GM12878 (cell line): ENCODE measurements around the gene SMARCD1. TPM values are rescaled to one million over a fixed set of nuclear protein-coding genes. Genes with fewer than 3 reads are reported as not detected.

Experiments used
- ATAC-seq: fragments of 200-7000 bp; cut with Tn5 transposase; 3 replicates; pipeline ENCODE4 v1.9.1; 2020; ENCODE audit warnings: mild to moderate bottlenecking, moderate library complexity
- BruUV-seq: library from RNA; stranded (reverse); fragments of 400-500 nt; replicated peaks from 2 replicates; lab custom pipeline; 2021; lab: Mats Ljungman, UMichigan
- CTCF ChIA-PET: fragments of 300-600 bp; sonication (Branson Sonifier 250); formaldehyde crosslinking; extraction: SDS; loops from one replicate; lab custom pipeline; 2021; ENCODE audit warnings: inconsistent platforms; lab: Yijun Ruan, JAX
- POLR2A ChIA-PET: fragments of 350-600 bp; formaldehyde crosslinking; extraction: SDS; loops from one replicate; lab custom pipeline; 2021; ENCODE audit warnings: inconsistent platforms; lab: Charles Lee
- RAD21 ChIA-PET: fragments of 300-600 bp; sonication (Branson Sonifier 250); formaldehyde crosslinking; loops from one replicate; lab custom pipeline; 2023; ENCODE audit warnings: antibody characterized with exemption; ENCODE audit not compliant: unreplicated experiment; lab: Charles Lee
- SMC1A ChIA-PET: fragments of 300-600 bp; sonication (Branson Sonifier 250); formaldehyde crosslinking; loops from one replicate; lab custom pipeline; 2023; ENCODE audit not compliant: unreplicated experiment, uncharacterized antibody; lab: Charles Lee
- DNase-seq: peaks from one replicate; pipeline ENCODE4 v3.0.0-alpha.2; 2011; ENCODE audit warnings: low read depth, low spot score
- FAIRE-seq: peaks from 3 replicates; lab custom pipeline; 2011; peaks lifted over from hg19 to GRCh38; lab: Jason Lieb, UNC
- H2AFZ ChIP-seq: 2 replicates; pipeline ENCODE4 v1.6.0; 2011; ENCODE audit warnings: low read depth, low read length, control low read depth; ENCODE audit not compliant: control insufficient read depth
- H3K27ac ChIP-seq: 2 replicates; pipeline ENCODE4 v1.5.1; 2011; ENCODE audit warnings: control low read depth; ENCODE audit not compliant: control insufficient read depth, insufficient read depth
- H3K27me3 ChIP-seq, 2 experiments: replicated peaks in 1 of 2; 2 replicates each; pipeline versions ENCODE4 v1.6.0 to v1.6.1; 2011; ENCODE audit warnings: low read length in 1 of 2; ENCODE audit not compliant: control insufficient read depth in 2 of 2, insufficient read depth in 2 of 2
- H3K36me3 ChIP-seq, 2 experiments: 2 replicates each; pipeline ENCODE4 v1.5.1; 2011; ENCODE audit warnings: low read length in 1 of 2; ENCODE audit not compliant: control insufficient read depth in 2 of 2, insufficient read depth in 2 of 2
- H3K4me1 ChIP-seq: 2 replicates; pipeline ENCODE4 v1.6.1; 2011; ENCODE audit warnings: mild to moderate bottlenecking, low read length, moderate library complexity, mixed read lengths; ENCODE audit not compliant: control insufficient read depth, insufficient read depth
- H3K4me2 ChIP-seq: 2 replicates; pipeline ENCODE4 v1.6.0; 2011; ENCODE audit warnings: control low read depth; ENCODE audit not compliant: control insufficient read depth, insufficient read depth
- H3K4me3 ChIP-seq: fragments of 200-600 bp; sonication (generic); 2 replicates; pipeline ENCODE4 v1.5.1; 2016
- H3K79me2 ChIP-seq: 2 replicates; pipeline ENCODE4 v1.6.0; 2011; ENCODE audit warnings: low read length; ENCODE audit not compliant: control insufficient read depth, insufficient read depth
- H3K9ac ChIP-seq: 2 replicates; pipeline ENCODE4 v1.8.0; 2011; ENCODE audit warnings: low read length, control low read depth, mixed read lengths; ENCODE audit not compliant: control insufficient read depth, insufficient read depth
- H3K9me3 ChIP-seq: replicated peaks from 3 replicates; pipeline ENCODE4 v1.5.1; 2011; ENCODE audit warnings: mild to moderate bottlenecking, low read length; ENCODE audit not compliant: control insufficient read depth, insufficient read depth
- H4K20me1 ChIP-seq: 2 replicates; pipeline ENCODE4 v1.6.0; 2011; ENCODE audit not compliant: control insufficient read depth, insufficient read depth
- CHD2 ChIP-seq: IDR thresholded peaks from 2 replicates; pipeline ENCODE4 v1.6.1; 2011; ENCODE audit warnings: low read depth, low read length, improper control_type of control experiment, borderline replicate concordance
- CREM ChIP-seq: IDR thresholded peaks from 2 replicates; pipeline ENCODE4 v1.6.1; 2014; ENCODE audit warnings: antibody characterized with exemption, low read depth
- E2F4 ChIP-seq: IDR thresholded peaks from 2 replicates; pipeline ENCODE4 v1.6.1; 2012; ENCODE audit warnings: low read depth, low read length, improper control_type of control experiment
- MEF2A ChIP-seq: IDR thresholded peaks from 2 replicates; pipeline ENCODE4 v1.6.1; 2011; ENCODE audit warnings: low read depth, mild to moderate bottlenecking, low read length, moderate library complexity; ENCODE audit not compliant: insufficient read depth
- NR2C1 ChIP-seq: fragments of 450-650 bp; IDR thresholded peaks from 2 replicates; pipeline ENCODE4 v1.6.1; 2017; ENCODE audit warnings: antibody characterized with exemption, mild to moderate bottlenecking, moderate library complexity
- REST ChIP-seq: IDR thresholded peaks from 2 replicates; pipeline ENCODE4 v1.6.1; 2012; ENCODE audit warnings: mild to moderate bottlenecking, low read depth, low read length
- SMAD1 ChIP-seq: fragments of 450-650 bp; IDR thresholded peaks from 2 replicates; pipeline ENCODE4 v1.6.1; 2018; ENCODE audit warnings: mild to moderate bottlenecking, low read depth; ENCODE audit not compliant: partially characterized antibody
- STAT3 ChIP-seq: IDR thresholded peaks from 2 replicates; pipeline ENCODE4 v1.6.1; 2011; ENCODE audit warnings: low read depth, low read length, improper control_type of control experiment
- TCF3 ChIP-seq: IDR thresholded peaks from 2 replicates; pipeline ENCODE4 v1.6.1; 2012; ENCODE audit warnings: low read depth, mild to moderate bottlenecking, low read length, borderline replicate concordance; ENCODE audit not compliant: insufficient read depth
- WRNIP1 ChIP-seq: IDR thresholded peaks from 2 replicates; pipeline ENCODE4 v1.6.1; 2011; ENCODE audit warnings: low read depth, low read length, improper control_type of control experiment, borderline replicate concordance
- ZBED1 ChIP-seq: IDR thresholded peaks from 2 replicates; pipeline ENCODE4 v1.6.1; 2016; ENCODE audit warnings: borderline replicate concordance
- ZNF217 ChIP-seq: fragments of 450-650 bp; IDR thresholded peaks from 2 replicates; pipeline ENCODE4 v1.6.1; 2017; ENCODE audit warnings: antibody characterized with exemption, mild to moderate bottlenecking
- ZNF274 ChIP-seq: IDR thresholded peaks from one replicate; pipeline ENCODE4 v1.8.0; 2011; ENCODE audit not compliant: insufficient read length, insufficient read depth
- WGBS: methylation state at CpG from one replicate; pipeline ENCODE4 v1.1.6; 2016; ENCODE audit warnings: low lambda C conversion rate; ENCODE audit not compliant: insufficient replicate concordance, insufficient coverage; ENCODE audit errors: missing lambda C conversion rate; 5-methylcytosine and 5-hydroxymethylcytosine counted together
- in situ Hi-C: fragments of 300-500 bp; cut with MboI; formaldehyde crosslinking; loops from 9 replicates; pipeline ENCODE4 v1.14.3; 2018; ENCODE audit warnings: mixed read lengths
- intact Hi-C: fragments of 100-400 bp; cut with micrococcal nuclease; formaldehyde crosslinking; loops from one replicate; pipeline ENCODE4 v1.14.2; 2022; ENCODE audit not compliant: unreplicated experiment
- polyA plus RNA-seq, 11 experiments: library from polyadenylated mRNA; depleted of rRNA in 4 of 11; unstranded in 6 of 11; stranded (reverse) in 5 of 11; fragments of >200 nt; fragmentation: Nextera tagmentation in 4 of 11; fragmentation: Illumina TruSeq in 1 of 11; extraction: Ambion mirVana in 4 of 11; extraction: Trizol in 1 of 11; gene quantifications; 1 replicate in 1 of 11; 2 replicates in 10 of 11; pipeline versions ENCODE4 v1.2.1 to v1.2.3, GENCODE V29; 2011 to 2016; ENCODE audit warnings: inconsistent platforms in 2 of 11, missing spikeins in 2 of 11, low read depth in 1 of 11
- total RNA-seq, 4 experiments: library from RNA; depleted of rRNA in 3 of 4; stranded (reverse); fragments of >200 nt in 3 of 4; fragmentation: Illumina TruSeq in 1 of 4; extraction: Trizol in 1 of 4; gene quantifications; 2 replicates each; pipeline versions ENCODE4 v1.2.1 to v1.2.3, GENCODE V29; 2013 to 2021

Gene SMARCD1
- total and polyA plus RNA-seq, 10 of the 15 experiments (the other 5 are each of a cell fraction or from before 2014, with no cell fraction given): 1.4 to 92.4 (median 58.9) TPM

GRCh38 chr12:50065726-50066310 lies 19.3 kb upstream of the SMARCD1 start:
- Histone ChIP-seq H3K27ac (no peak overlapping the region), H3K36me3 (no peaks in the 10 kb centered on the region), H2AFZ (no peak overlapping the region), H3K9ac (no peak overlapping the region), H3K4me2 (no peak overlapping the region), H3K4me1 (no peaks in the 10 kb centered on the region), H3K79me2 (no peaks in the 10 kb centered on the region), H3K4me3 (no peak overlapping the region), H4K20me1 (no peaks in the 10 kb centered on the region), H3K27me3 (no peaks in the 10 kb centered on the region; a peak in 2 of 4 replicates), H3K9me3 (no peaks in the 10 kb centered on the region)
- TF ChIP-seq E2F4: no peak
- TF ChIP-seq STAT3: no peak
- TF ChIP-seq CHD2: no peak
- TF ChIP-seq TCF3: no peak
- TF ChIP-seq ZNF217: no peak
- TF ChIP-seq SMAD1: no peak
- TF ChIP-seq WRNIP1: no peak
- no peak for TF ChIP-seq CREM
- no peak for TF ChIP-seq MEF2A
- TF ChIP-seq ZNF274: no peak
- TF ChIP-seq NR2C1: no peak
- TF ChIP-seq REST: no peak
- TF ChIP-seq ZBED1: no peak
- DNase-seq: no peak
- ATAC-seq: no peak
- ChIA-PET RAD21 (interaction anchor here (2.1 to 7.3 kb wide), 2 partner anchors 10 to 99 kb away, joined by 6 to 74 read pairs; no protein-coding TSS in a partner anchor), POLR2A (no interaction called here), CTCF (interaction anchor here (1.1 to 8.0 kb wide), 10 partner anchors 9 to 266 kb away, joined by 3 to 121 read pairs (median 4); partner anchors contain the start of gene SMARCD1), SMC1A (interaction anchor here (1.5 to 2.0 kb wide), 2 partner anchors 44 to 98 kb away, joined by 3 to 6 read pairs; no protein-coding TSS in a partner anchor)
- WGBS: 37% methylated on average over 3 of the region's 3 CpGs
- no peak for FAIRE-seq
- in situ Hi-C loops: loop anchor here (5.0 kb wide), 1 partner anchor 94 kb away; the partner anchor contains the start of gene AQP6
- BruUV-seq: no TSS peak
- intact Hi-C loops: no loop called here
